GM12801 (cell line): ENCODE measurements around the gene SLC34A3.

ENCODE experiments used
- CTCF ChIP-seq: IDR thresholded peaks from one replicate; pipeline ENCODE4 v1.5.1; 2011; ENCODE audit warnings: control low read depth; ENCODE audit not compliant: insufficient read length; ENCODE audit errors: extremely low read depth

SLC34A3 gene

DNA sequence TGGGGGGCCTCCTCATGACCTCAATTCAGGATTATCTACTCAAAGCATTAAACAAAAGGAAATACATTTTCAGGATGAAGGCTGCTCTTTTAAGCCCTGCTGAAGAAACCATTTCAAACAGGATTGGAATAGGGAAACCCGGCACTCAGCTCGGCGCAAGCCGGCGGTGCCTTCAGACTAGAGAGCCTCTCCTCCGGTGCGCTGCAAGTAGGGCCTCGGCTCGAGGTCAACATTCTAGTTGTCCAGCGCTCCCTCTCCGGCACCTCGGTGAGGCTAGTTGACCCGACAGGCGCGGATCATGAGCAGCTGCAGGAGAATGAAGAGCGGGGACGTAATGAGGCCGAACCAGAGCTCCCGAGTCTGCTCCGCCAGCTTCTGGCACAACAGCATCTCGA is 26.0 kb upstream of the SLC34A3 start:
- TF ChIP-seq CTCF, result no peak

DNA sequence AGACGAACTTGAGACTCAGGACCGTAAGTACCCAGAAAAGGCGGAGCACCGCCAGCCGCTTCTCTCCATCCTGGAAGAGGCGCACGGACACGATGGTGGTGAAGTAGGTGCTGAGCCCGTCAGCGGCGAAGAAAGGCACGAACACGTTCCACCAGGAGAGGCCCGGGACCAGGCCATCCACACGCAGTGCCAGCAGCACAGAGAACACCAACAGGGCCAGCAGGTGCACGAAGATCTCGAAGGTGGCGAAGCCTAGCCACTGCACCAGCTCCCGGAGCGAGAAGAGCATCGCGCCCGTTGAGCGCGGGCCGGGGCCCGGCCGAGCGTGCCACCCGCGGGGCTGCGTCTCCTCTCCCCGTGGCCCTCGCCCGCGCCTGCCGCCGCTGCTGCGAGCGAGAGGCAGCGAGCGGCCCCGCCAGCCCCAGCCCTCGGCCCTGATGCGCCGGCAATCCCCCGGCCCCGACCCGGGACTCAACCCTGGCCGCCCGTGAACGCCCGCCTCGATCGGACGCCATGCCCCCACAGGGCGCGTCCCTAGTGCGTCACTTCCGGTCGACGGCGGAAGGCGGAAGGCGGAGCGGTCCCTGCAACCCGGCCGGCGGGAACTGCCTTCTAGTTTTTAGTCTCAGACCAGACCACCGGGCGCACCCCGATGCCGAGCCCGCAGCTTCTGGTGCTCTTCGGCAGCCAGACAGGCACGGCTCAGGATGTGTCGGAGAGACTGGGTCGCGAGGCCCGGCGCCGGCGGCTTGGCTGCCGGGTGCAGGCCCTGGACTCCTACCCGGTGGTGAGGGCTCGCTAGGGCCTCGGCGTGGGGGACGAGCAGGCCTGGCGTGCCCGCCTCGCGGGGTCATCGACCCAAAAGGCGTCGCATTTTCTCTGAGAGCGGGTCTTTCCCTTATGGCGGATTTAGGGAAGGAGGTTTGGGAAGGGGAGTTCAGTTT is 25.3 kb upstream of the SLC34A3 start, which contains the start of the genes NDOR1 and TMEM203:
Gene NDOR1 (plus strand): TSS at position 575 of the 944 bp plus-strand sequence. CDS start 78 bp downstream, at position 653.
Gene TMEM203 (minus strand): TSS at position 523 of the 944 bp plus-strand sequence. CDS start 234 bp downstream, at position 289.
- TF ChIP-seq CTCF, result no peak

- TF ChIP-seq CTCF, result no peak
Observed at GRCh38 chr9:137206602-137207001, 24.1 kb upstream of the SLC34A3 start.

DNA sequence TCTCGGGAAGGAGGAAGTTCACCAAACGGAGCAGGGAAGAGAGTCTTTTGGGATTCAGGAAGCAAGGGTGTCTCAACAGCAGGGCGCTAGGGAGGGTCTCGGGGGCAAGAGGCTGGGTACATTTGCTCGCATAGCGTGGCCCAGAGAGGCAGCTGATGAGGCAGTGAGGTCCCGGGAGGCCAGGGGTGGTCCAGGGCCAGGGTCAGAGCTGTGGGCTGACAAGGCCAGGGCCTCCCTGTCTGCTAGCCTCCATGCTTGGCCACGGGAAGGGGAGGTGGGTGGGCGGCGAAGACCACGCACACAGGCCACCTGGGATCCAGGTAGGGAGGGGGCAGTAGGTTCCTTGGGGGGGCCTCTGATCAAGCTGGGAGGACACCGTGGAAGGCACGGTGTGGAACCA is 19.2 kb upstream of the SLC34A3 start:
- TF ChIP-seq CTCF, result no peak

GRCh38 chr9:137212520-137212919 is 18.2 kb upstream of the SLC34A3 start:
- TF ChIP-seq CTCF, result no peak

DNA sequence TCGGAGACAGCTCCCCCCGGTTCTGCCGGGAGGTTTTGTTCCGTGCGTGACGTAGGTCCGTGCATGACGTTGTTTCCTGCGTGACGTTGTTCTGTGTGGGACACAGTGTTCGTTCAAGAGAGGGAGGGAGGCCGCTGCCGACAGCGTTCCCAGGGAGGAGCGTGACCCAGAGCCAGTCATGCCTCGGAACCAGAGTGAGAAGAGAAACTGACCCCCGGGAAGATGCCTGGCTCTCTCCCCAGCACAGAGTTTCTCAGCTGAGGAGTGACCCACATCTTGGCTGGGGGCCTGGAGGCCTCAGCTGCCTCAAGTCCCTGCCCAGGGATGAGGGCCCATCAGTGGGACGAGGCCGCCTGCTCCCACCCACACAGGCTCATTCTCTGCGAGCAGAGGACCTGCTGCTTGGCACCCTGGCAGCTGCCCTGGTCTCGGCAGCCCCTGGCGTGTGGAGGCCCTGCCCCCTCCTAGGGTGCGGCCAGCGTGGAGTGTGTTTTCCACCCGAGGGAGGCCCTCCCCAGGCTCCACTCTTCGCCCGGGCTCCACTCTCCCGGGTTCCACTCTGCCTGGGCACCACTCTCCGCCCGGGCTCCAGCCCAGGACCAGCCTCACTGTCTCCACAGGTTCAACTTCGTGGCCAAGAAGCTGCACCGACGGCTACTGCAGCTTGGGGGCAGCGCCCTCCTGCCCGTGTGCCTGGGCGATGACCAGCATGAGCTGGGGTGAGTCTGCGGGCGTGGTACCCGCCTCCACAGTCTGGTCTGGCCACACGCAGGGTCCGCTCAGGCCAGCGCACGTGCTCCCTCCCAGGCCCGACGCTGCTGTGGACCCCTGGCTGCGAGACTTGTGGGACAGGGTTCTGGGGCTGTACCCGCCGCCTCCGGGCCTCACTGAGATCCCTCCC is 17.3 kb upstream of the SLC34A3 start:
- no peak for TF ChIP-seq CTCF

- no peak for TF ChIP-seq CTCF
Observed at GRCh38 chr9:137214620-137215019, 16.1 kb upstream of the SLC34A3 start.
